ENCODE measurements around the gene CCNL2. TPM values are rescaled to one million over a fixed set of nuclear protein-coding genes. Genes with fewer than 3 reads are reported as not detected.

Gene CCNL2
- total RNA-seq, 1 experiment from 2014 or later, result 173 TPM

- Histone ChIP-seq H3K23me2 (ENCODE audit: insufficient read length, low read depth, low read length, poor library complexity, severe bottlenecking) (peaks cover 10% of the 10 kb centered on the region), H2BK12ac (ENCODE audit: insufficient read length, low read depth, low read length) (no peak overlapping the region), H3K56ac (ENCODE audit: insufficient read length, low read depth, low read length) (no peak overlapping the region), H3K18ac (ENCODE audit: insufficient read length, low read depth, low read length) (no peak overlapping the region), H2AFZ (ENCODE audit: low read length) (no peak overlapping the region), H4K5ac (ENCODE audit: insufficient read length, low read depth, low read length) (no peak overlapping the region), H3K79me2 (ENCODE audit: insufficient read depth, low read length) (peaks cover 4% of the 10 kb centered on the region; the same call in 1 of the 2 replicates), H3K4ac (ENCODE audit: low read depth, low read length) (no peak overlapping the region; the same call in 1 of the 2 replicates), H4K20me1 (ENCODE audit: control insufficient read depth, insufficient read depth, insufficient read length) (no peaks in the 10 kb centered on the region), H2BK120ac (ENCODE audit: low read depth, low read length, poor library complexity, severe bottlenecking) (no peak overlapping the region), H2BK15ac (ENCODE audit: low read depth, low read length) (no peak overlapping the region), H2BK5ac (ENCODE audit: insufficient read length, low read length) (no peak overlapping the region), H3K4me1 (ENCODE audit: insufficient read depth, low read length) (no peaks in the 10 kb centered on the region; the same call in 1 of the 2 replicates), H2AK5ac (ENCODE audit: insufficient read length, low read length) (no peak overlapping the region), H4K91ac (ENCODE audit: insufficient read length, low read depth, low read length) (no peak overlapping the region), H3K27me3 (ENCODE audit: insufficient read depth, low read length) (no peaks in the 10 kb centered on the region), H3K9me3 (ENCODE audit: control insufficient read depth, low read depth, low read length) (peaks cover 6% of the 10 kb centered on the region), H2BK20ac (ENCODE audit: low read depth, low read length, poor library complexity, severe bottlenecking) (no peak overlapping the region), H3K27ac (ENCODE audit: insufficient read length, low read depth, low read length) (no peak overlapping the region), H3K23ac (ENCODE audit: insufficient read length, low read depth, low read length) (no peak overlapping the region), H3K4me2 (ENCODE audit: insufficient read depth, insufficient read length, low read length) (no peak overlapping the region), H3T11ph (ENCODE audit: low read length) (no peak overlapping the region), H4K8ac (replicated peaks; ENCODE audit: insufficient read length, low read depth, low read length) (no peak overlapping the region), H3K9ac (ENCODE audit: extremely low read depth, insufficient read length, low read length) (no peak overlapping the region), H3K14ac (ENCODE audit: insufficient read depth, low read length) (no peak overlapping the region; the same call in 1 of the 2 replicates), H3K79me1 (ENCODE audit: insufficient read depth, low read depth, low read length, poor library complexity, severe bottlenecking) (peaks cover 13% of the 10 kb centered on the region)
- peak; percentile 90 for DNase-seq
- Mint-ChIP-seq H3K9me3 (no peaks in the 10 kb centered on the region; a peak in 1 of 5 replicates), H3K4me3 (peak overlapping the region; percentile 83 to 88; a peak in 4 of 5 replicates), H3K27ac (no peak overlapping the region), H3K27me3 (ENCODE audit: low read depth) (peaks cover 5% of the 10 kb centered on the region; the same call in 1 of the 2 replicates), H3K36me3 (ENCODE audit: insufficient read depth in 1 of 3, low read depth in 3 of 3) (peaks cover 6 to 20% (median 12%) of the 10 kb centered on the region in 3 experiments), H3K4me1 (peaks cover 5 to 10% of the 10 kb centered on the region in 2 experiments)
- WGBS (ENCODE audit: extremely low coverage, insufficient read length, low lambda C conversion rate), result no CpG with 5 or more reads among the region's 26 CpGs
- peak; percentile 95 for TF ChIP-seq CTCF (conservative IDR thresholded peaks at IDR 0.05)
These were observed 27.1 kb downstream of the CCNL2 start for GRCh38 chr1:1371746-1372711.
